Upper lobe of left lung (tissue), 6 donors: ENCODE measurements around the gene DOK5. TPM values are rescaled to one million over a fixed set of nuclear protein-coding genes. Genes with fewer than 3 reads are reported as not detected.

ENCODE experiments used
- ATAC-seq, 2 donors: fragments of 200-7000 bp; cut with Tn5 transposase; one replicate each; pipeline ENCODE4 v1.9.1; 2022; ENCODE audit warnings: mild to moderate bottlenecking in 2 of 2, moderate library complexity in 2 of 2; ENCODE audit not compliant: low FRiP score in 2 of 2
- DNase-seq, 2 donors: peaks; one replicate each; pipeline ENCODE4 v3.0.0-alpha.2; 2019 to 2020
- H3K27ac ChIP-seq, 4 donors: fragments of 200-600 bp; sonication (generic); one replicate each; pipeline ENCODE4 v1.5.1; 2016 to 2019
- H3K27me3 ChIP-seq, 4 donors: fragments of 200-600 bp; sonication (generic); one replicate each; pipeline ENCODE4 v1.5.1; 2017 to 2019
- H3K36me3 ChIP-seq, 4 donors: fragments of 200-600 bp; sonication (generic); one replicate each; pipeline ENCODE4 v1.5.1; 2016 to 2019
- H3K4me1 ChIP-seq, 4 donors: fragments of 200-600 bp; sonication (generic); one replicate each; pipeline ENCODE4 v1.5.1; 2018 to 2019
- H3K4me3 ChIP-seq, 4 donors: fragments of 200-600 bp; sonication (generic); one replicate each; pipeline ENCODE4 v1.5.1; 2017 to 2019; ENCODE audit warnings: mild to moderate bottlenecking in 2 of 4, moderate library complexity in 1 of 4
- H3K9me3 ChIP-seq, 4 donors: fragments of 200-600 bp; sonication (generic); one replicate each; pipeline ENCODE4 v1.5.1; 2018 to 2019
- CTCF ChIP-seq, 6 experiments: fragments of 450-650 bp in 4 of 6; fragments of 200-600 bp in 2 of 6; sonication (generic) in 2 of 6; IDR thresholded peaks; one replicate each; pipeline ENCODE4 v1.5.1; 2016 to 2019; ENCODE audit warnings: antibody characterized with exemption in 6 of 6
- EP300 ChIP-seq, 4 donors: sonication (generic); formaldehyde crosslinking; IDR thresholded peaks; one replicate each; pipeline ENCODE4 v1.5.1; 2017; ENCODE audit warnings: antibody characterized with exemption in 4 of 4, control low read depth in 2 of 4
- POLR2A ChIP-seq, 4 donors: fragments of 450-650 bp; IDR thresholded peaks; one replicate each; pipeline ENCODE4 v1.5.1; 2016 to 2017; ENCODE audit warnings: antibody characterized with exemption in 4 of 4, mild to moderate bottlenecking in 2 of 4
- POLR2AphosphoS5 ChIP-seq, 2 donors: sonication (generic); formaldehyde crosslinking; IDR thresholded peaks; one replicate each; pipeline ENCODE4 v1.5.1; 2017; ENCODE audit warnings: antibody characterized with exemption in 2 of 2
- WGBS, 2 donors: methylation state at CpG; one replicate each; pipeline ENCODE4 v1.1.5; 2017 to 2018; 5-methylcytosine and 5-hydroxymethylcytosine counted together
- total RNA-seq, 6 donors: library from RNA; depleted of rRNA in 4 of 6; stranded (reverse); fragments of >200 nt in 4 of 6; gene quantifications; one replicate each; pipeline versions ENCODE4 v1.1.0 to v1.2.1, GENCODE V29; 2016 to 2021
- donor health status: DM: no; HTN: no; CAD: no; lungs with moderate emphysema.
- donor health status: DM: no; HTN: yes; CAD: no; lungs with severe emphysema.

DOK5 gene
- total RNA-seq, 6 donors from 2014 or later = 0.37 to 1.0 TPM; not detected in 4

GRCh38 chr20:54642864-54643667 lies 167.7 kb downstream of the DOK5 start:
- WGBS, 2 donors = 83 to 88% methylated on average over 16 to 18 of the region's 18 CpGs
- no peaks in the 10 kb centered on the region for H3K9me3 ChIP-seq
- DNase-seq (peak in 1 of 2 donors; percentile 58), ATAC-seq (peak; percentile 34 to 41)
- H3K27ac ChIP-seq = no peak overlapping the region
- no peaks in the 10 kb centered on the region for H3K27me3 ChIP-seq
- TF ChIP-seq CTCF (IDR thresholded peaks at IDR 0.05) = no peak
- no peak for TF ChIP-seq EP300 (IDR thresholded peaks at IDR 0.05)
- TF ChIP-seq POLR2AphosphoS5 (IDR thresholded peaks at IDR 0.05) = no peak
- TF ChIP-seq POLR2A (IDR thresholded peaks at IDR 0.05) = no peak
- H3K4me1 ChIP-seq = no peaks in the 10 kb centered on the region
- H3K4me3 ChIP-seq = no peak overlapping the region
- H3K36me3 ChIP-seq = no peaks in the 10 kb centered on the region

GRCh38 chr20:54643761-54644160 lies 168.4 kb downstream of the DOK5 start:
- Histone ChIP-seq H3K4me3 (no peak overlapping the region), H3K27me3 (no peaks in the 10 kb centered on the region), H3K27ac (no peak overlapping the region), H3K4me1 (no peaks in the 10 kb centered on the region), H3K9me3 (no peaks in the 10 kb centered on the region), H3K36me3 (no peaks in the 10 kb centered on the region)
- peak; percentile 24 to 42 for ATAC-seq
- 66 to 77% methylated on average over 4 of the region's 4 CpGs for WGBS, 2 donors
- TF ChIP-seq POLR2A (IDR thresholded peaks at IDR 0.05) = no peak
- TF ChIP-seq CTCF (IDR thresholded peaks at IDR 0.05) = no peak
- TF ChIP-seq POLR2AphosphoS5 (IDR thresholded peaks at IDR 0.05) = no peak
- TF ChIP-seq EP300 (IDR thresholded peaks at IDR 0.05) = no peak
- DNase-seq = peak in 1 of 2 donors; percentile 22

GRCh38 chr20:54645445-54646155 lies 170.2 kb downstream of the DOK5 start:
- Histone ChIP-seq H3K4me3 (no peak overlapping the region), H3K27me3 (no peaks in the 10 kb centered on the region), H3K36me3 (no peaks in the 10 kb centered on the region), H3K4me1 (no peaks in the 10 kb centered on the region), H3K9me3 (no peaks in the 10 kb centered on the region), H3K27ac (no peak overlapping the region)
- DNase-seq = no peak
- TF ChIP-seq EP300 (IDR thresholded peaks at IDR 0.05) = no peak
- no peak for TF ChIP-seq CTCF (IDR thresholded peaks at IDR 0.05)
- no peak for TF ChIP-seq POLR2AphosphoS5 (IDR thresholded peaks at IDR 0.05)
- no peak for TF ChIP-seq POLR2A (IDR thresholded peaks at IDR 0.05)
- ATAC-seq = no peak
- WGBS, 2 donors = 54 to 58% methylated on average over 8 of the region's 8 CpGs

GRCh38 chr20:54646156-54646517 lies 170.7 kb downstream of the DOK5 start:
- H3K27me3 ChIP-seq = no peaks in the 10 kb centered on the region
- H3K4me3 ChIP-seq = no peak overlapping the region
- no peaks in the 10 kb centered on the region for H3K4me1 ChIP-seq
- ATAC-seq (no peak), DNase-seq (no peak)
- WGBS, 2 donors = 73 to 78% methylated on average over 4 of the region's 4 CpGs
- H3K9me3 ChIP-seq = no peaks in the 10 kb centered on the region
- TF ChIP-seq POLR2A (IDR thresholded peaks at IDR 0.05) (no peak), EP300 (IDR thresholded peaks at IDR 0.05) (no peak), CTCF (IDR thresholded peaks at IDR 0.05) (no peak), POLR2AphosphoS5 (IDR thresholded peaks at IDR 0.05) (no peak)
- no peaks in the 10 kb centered on the region for H3K36me3 ChIP-seq
- H3K27ac ChIP-seq = no peak overlapping the region
